GM18505 (cell line): ENCODE results near the gene ATAD3C.

ENCODE experiments used
- ATAC-seq: cut with Tn5 transposase; IDR thresholded peaks from one replicate; pipeline ENCODE4 v1.9.1; 2021; ENCODE audit not compliant: unreplicated experiment
- POLR2A ChIP-seq: IDR thresholded peaks from 4 replicates; pipeline ENCODE4 v1.6.1; 2011; ENCODE audit warnings: borderline replicate concordance; ENCODE audit not compliant: insufficient read depth, insufficient read length; ENCODE audit errors: extremely low read depth

ATAD3C gene

GRCh38 chr1:1432951-1433803 is 16.3 kb upstream of the ATAD3C start:
- ATAC-seq, result no peak
- no peak for TF ChIP-seq POLR2A

DNA sequence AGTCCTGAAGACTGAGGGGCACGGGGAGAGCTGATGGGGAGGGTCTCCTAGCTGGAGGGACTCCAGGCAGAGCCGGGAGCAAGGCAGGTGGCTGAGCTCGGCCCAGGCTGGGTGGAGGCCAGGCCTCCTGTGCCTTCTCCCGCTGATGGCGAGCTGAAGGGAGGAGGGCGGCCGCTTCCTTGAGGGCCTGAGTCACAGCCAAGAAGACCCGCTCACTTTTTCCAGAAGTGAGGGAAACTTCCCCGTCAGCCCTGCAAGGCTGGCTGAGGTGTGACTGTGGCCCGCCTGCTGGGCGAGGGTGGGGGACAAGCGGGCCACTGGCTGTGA is 15.7 kb upstream of the ATAD3C start:
- ATAC-seq, result no peak
- no peak for TF ChIP-seq POLR2A

DNA sequence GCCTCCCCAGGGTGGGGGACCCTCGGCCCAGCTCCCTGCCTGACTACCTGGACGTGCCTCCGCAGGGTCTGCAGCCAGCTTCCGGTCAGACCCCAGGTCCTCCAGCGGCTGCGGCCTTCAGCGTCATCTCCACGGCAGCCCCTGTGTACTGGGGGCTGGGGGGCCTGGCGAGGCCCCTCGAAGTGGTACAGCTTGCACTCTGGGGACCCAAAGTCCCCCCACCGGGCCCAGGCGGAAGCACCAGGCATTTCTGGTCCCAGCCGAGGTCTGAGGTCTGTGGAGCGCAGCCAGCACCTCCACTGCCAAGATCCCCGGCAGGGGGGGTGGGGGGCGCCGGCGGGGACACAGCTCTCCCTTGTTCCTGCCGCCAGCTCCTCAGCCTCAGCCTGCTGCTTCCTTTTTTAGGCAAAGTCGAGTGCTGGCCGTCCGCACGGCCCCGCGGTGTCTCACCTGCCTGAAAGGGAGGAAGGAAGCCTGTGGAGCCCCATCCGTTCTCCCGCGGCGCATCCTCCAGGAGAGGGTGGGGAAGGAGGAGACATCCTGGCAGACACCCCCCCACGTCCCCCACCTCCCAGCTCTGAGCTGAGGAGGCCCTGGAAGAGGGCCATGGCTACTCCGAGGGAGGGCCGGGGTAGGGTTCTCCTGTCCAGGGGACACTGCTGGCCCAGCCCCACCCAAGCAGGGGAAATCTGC is 15.2 kb upstream of the ATAD3C start:
- no peak for ATAC-seq
- TF ChIP-seq POLR2A, result no peak

GRCh38 chr1:1434824-1435105 is 14.7 kb upstream of the ATAD3C start:
- ATAC-seq, result no peak
- TF ChIP-seq POLR2A, result no peak

DNA sequence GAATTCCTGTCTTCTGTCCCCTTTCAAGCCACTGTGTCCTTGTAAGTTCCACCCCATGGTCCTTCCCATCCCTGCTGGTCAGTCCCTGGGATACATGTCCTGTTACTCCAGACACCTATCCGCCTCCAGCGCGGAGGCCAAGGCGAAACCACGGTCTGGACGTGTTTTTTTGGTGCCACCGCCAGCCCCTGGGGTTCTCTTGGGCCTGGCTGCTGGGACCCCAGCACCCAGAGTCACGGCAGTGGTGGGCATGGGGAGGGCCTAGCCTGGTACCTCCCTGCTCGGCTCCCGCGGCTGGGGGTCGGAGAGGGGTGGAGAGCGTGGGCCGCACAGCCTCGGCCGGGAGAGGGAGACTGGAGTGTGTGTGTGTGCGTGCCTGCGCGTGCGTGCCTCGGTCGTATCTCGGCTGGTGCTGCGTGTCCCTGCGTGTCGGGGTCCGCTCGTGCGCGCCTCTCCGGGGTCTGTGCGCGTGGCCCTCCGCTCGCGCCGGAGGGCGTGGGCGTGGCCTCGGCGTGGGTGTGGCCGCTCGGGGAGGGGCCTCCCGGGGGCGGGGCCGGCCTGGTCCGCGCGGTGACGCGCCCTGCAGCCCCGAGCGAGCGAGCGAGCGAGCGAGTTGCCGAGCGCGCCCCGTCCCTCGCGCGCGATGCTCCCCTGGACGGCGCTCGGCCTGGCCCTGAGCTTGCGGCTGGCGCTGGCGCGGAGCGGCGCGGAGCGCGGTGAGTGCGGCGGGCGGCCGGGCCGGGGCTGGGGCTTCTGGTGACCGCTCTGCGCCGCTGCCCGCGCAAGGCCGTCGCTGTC is 14.2 kb upstream of the ATAD3C start, which contains the start of gene VWA1:
Gene VWA1, plus strand, starts transcription at position 585 of the 798 bp plus-strand sequence. Its CDS starts 59 bp downstream, at position 644.
- no peak for ATAC-seq
- TF ChIP-seq POLR2A, result no peak

DNA sequence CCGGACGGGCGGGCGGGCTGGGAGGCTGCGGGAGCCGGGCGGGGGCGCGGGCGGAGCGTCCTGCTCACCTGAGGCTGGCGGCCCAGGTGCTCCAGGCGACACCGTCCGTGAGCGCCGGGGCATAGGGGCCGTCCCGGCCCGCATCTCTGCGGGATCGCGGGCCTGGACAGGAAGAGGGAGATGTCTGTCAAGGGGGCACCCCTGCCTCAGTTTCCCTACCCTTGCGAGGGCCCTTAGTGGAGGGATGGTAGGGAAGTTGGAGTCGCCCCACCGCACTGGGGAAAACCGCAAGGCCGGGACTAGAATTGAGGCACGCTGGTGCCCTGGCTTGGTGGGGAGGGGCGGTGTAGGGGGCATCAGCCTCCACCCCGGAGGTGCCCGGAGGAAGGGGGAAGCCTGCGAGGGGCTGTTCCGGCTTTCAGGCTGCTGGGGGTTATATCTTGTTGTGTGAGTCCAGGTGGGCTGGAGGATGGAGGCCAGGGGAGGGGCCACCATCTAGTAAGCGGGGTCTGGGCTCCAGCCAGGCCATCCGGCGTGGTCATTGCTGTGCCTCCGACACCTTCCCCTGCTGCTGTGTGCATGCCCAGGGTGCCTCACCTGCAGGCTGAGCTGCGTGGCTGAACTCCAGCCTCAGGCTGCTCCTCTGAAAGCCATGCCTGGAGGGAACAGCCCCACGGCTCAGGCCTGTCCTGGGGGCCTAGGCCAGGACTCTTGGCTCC is 13.4 kb upstream of the ATAD3C start:
- no peak for TF ChIP-seq POLR2A
- no peak for ATAC-seq

DNA sequence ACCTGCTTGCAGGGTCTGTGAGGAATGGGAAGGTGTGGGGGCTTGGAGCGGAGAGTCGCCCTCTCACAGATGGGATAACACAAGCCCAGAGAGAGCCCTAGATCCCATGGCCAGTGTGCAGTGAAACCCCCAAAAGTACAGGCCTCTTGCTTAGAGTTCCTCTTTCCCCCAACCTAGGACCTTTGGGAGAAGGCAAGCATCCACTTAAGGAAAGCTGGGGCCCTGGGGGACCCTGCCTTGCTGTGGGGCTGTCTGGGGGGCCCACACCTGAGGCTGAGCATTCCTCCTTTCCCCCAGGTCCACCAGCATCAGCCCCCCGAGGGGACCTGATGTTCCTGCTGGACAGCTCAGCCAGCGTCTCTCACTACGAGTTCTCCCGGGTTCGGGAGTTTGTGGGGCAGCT is 12.9 kb upstream of the ATAD3C start:
- no peak for TF ChIP-seq POLR2A
- ATAC-seq, result no peak

GRCh38 chr1:1437033-1437903 is 12.2 kb upstream of the ATAD3C start:
- ATAC-seq, result no peak
- no peak for TF ChIP-seq POLR2A

- ATAC-seq, result no peak
- no peak for TF ChIP-seq POLR2A
These were observed 11.5 kb upstream of the ATAD3C start for GRCh38 chr1:1437904-1438376.

DNA sequence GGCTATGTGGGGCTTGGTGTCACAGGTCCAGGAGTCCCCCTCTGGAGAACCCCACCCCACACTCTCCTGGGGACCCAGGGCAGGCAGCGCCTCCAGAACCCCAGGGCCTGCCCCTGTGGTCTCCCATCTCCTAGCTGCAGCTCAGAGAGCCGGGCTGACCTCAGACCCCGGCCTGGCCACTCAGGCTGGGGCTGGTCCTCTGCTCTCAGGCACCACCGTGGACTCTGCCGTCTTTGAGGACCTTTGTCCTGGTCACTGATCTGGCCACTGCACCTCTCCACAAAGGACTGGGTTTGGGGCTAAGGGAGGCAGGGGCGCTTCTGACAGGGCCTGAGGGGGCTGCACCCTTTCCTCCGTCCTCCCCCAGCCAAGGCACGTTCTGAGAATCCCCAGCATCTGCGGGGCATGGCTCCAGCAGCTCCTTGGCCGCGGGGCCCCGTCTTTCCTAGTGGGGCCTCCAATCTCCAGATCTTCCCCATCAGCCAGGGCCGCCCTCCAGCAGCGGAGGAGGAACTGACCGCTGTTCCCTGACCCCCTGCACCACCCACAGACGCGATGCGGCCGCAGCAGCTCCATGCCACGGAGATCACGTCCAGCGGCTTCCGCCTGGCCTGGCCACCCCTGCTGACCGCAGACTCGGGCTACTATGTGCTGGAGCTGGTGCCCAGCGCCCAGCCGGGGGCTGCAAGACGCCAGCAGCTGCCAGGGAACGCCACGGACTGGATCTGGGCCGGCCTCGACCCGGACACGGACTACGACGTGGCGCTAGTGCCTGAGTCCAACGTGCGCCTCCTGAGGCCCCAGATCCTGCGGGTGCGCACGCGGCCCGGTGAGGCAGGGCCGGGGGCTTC is 10.7 kb upstream of the ATAD3C start:
- no peak for ATAC-seq

GRCh38 chr1:1439546-1440261 is 9.8 kb upstream of the ATAD3C start:
- no peak for TF ChIP-seq POLR2A
- no peak for ATAC-seq

More for the DNA sequence above, 10.7 kb upstream of the ATAD3C start:
- TF ChIP-seq POLR2A, result no peak

- no peak for TF ChIP-seq POLR2A
These were observed 9.1 kb upstream of the ATAD3C start for GRCh38 chr1:1440262-1441001.

More at GRCh38 chr1:1440262-1441001, 9.1 kb upstream of the ATAD3C start:
- ATAC-seq, result no peak
